IMR-90 (cell line): ENCODE measurements around the gene TSPAN14. TPM values are rescaled to one million over a fixed set of nuclear protein-coding genes. Genes with fewer than 3 reads are reported as not detected.

ENCODE experiments used
- ATAC-seq: fragments of 200-7000 bp; cut with Tn5 transposase; 2 replicates; pipeline ENCODE4 v1.9.1; 2020; ENCODE audit warnings: low read depth, mild to moderate bottlenecking, moderate library complexity
- BruUV-seq: library from RNA; stranded (reverse); fragments of 400-500 nt; replicated peaks from 2 replicates; lab custom pipeline; 2021; lab: Mats Ljungman, UMichigan
- CTCF ChIA-PET: fragments of 300-600 bp; formaldehyde crosslinking; extraction: SDS; loops from one replicate; lab custom pipeline; 2021; ENCODE audit warnings: antibody characterized with exemption; lab: Yijun Ruan, JAX
- POLR2A ChIA-PET: fragments of 300-600 bp; sonication (Branson Sonifier 250); formaldehyde crosslinking; loops from one replicate; lab custom pipeline; 2022; ENCODE audit warnings: antibody characterized with exemption; ENCODE audit not compliant: unreplicated experiment; lab: Charles Lee
- DNase-seq: peaks from one replicate; pipeline ENCODE4 v3.0.0; 2013
- H2AFZ ChIP-seq: replicated peaks from 2 replicates; pipeline ENCODE3; 2013; ENCODE audit warnings: low read length, mild to moderate bottlenecking; ENCODE audit not compliant: poor library complexity
- H2AK5ac ChIP-seq: 2 replicates; pipeline ENCODE4 v1.6.1; 2013; ENCODE audit warnings: low read depth, low read length, inconsistent platforms
- H2AK9ac ChIP-seq: replicated peaks from 2 replicates; pipeline ENCODE3; 2013; ENCODE audit warnings: mild to moderate bottlenecking, low read depth, low read length, moderate library complexity; ENCODE audit not compliant: poor library complexity
- H2BK120ac ChIP-seq: 2 replicates; pipeline ENCODE4 v1.6.1; 2013; ENCODE audit warnings: low read depth, low read length, inconsistent platforms
- H2BK15ac ChIP-seq: 3 replicates; pipeline ENCODE4 v1.6.1; 2013; ENCODE audit warnings: low read depth, low read length, inconsistent platforms
- H2BK20ac ChIP-seq: 2 replicates; pipeline ENCODE4 v1.6.1; 2013; ENCODE audit warnings: low read depth, mild to moderate bottlenecking, inconsistent platforms, low read length, moderate library complexity
- H2BK5ac ChIP-seq: 2 replicates; pipeline ENCODE4 v1.6.1; 2013; ENCODE audit warnings: mild to moderate bottlenecking, low read depth, low read length, inconsistent platforms; ENCODE audit not compliant: poor library complexity, severe bottlenecking
- H3K14ac ChIP-seq: replicated peaks from 2 replicates; pipeline ENCODE4 v1.6.1; 2013; ENCODE audit warnings: low read depth, low read length, inconsistent platforms
- H3K18ac ChIP-seq: 2 replicates; pipeline ENCODE4 v1.6.1; 2013; ENCODE audit warnings: low read depth, low read length, control low read depth
- H3K23ac ChIP-seq: 2 replicates; pipeline ENCODE4 v1.6.1; 2013; ENCODE audit warnings: low read depth, low read length, inconsistent platforms
- H3K27ac ChIP-seq: 2 replicates; pipeline ENCODE4 v1.5.1; 2013; ENCODE audit warnings: mild to moderate bottlenecking, control low read depth, low read length; ENCODE audit not compliant: insufficient read depth
- H3K27me3 ChIP-seq: 2 replicates; pipeline ENCODE4 v1.6.1; 2013; ENCODE audit warnings: low read length; ENCODE audit not compliant: control insufficient read depth, insufficient read depth
- H3K36me3 ChIP-seq: 2 replicates; pipeline ENCODE4 v1.6.1; 2013; ENCODE audit warnings: low read length, mixed read lengths; ENCODE audit not compliant: control insufficient read depth, insufficient read depth
- H3K4ac ChIP-seq: 2 replicates; pipeline ENCODE4 v1.6.1; 2013; ENCODE audit warnings: low read depth, low read length, inconsistent platforms
- H3K4me1 ChIP-seq: 2 replicates; pipeline ENCODE4 v1.6.1; 2013; ENCODE audit warnings: low read length, mixed read lengths; ENCODE audit not compliant: control insufficient read depth, insufficient read depth
- H3K4me2 ChIP-seq: 2 replicates; pipeline ENCODE4 v1.6.1; 2013; ENCODE audit warnings: low read depth, mild to moderate bottlenecking, control low read depth, low read length, moderate library complexity
- H3K4me3 ChIP-seq: 2 replicates; pipeline ENCODE4 v1.5.1; 2013; ENCODE audit warnings: low read depth, mild to moderate bottlenecking, control low read depth, low read length, moderate library complexity; ENCODE audit not compliant: insufficient read depth
- H3K56ac ChIP-seq: 2 replicates; pipeline ENCODE4 v1.6.1; 2013; ENCODE audit warnings: low read length, inconsistent platforms; ENCODE audit not compliant: insufficient read depth; ENCODE audit errors: extremely low read depth
- H3K79me1 ChIP-seq, 2 experiments: 2 replicates each; pipeline ENCODE4 v1.6.1; 2013; ENCODE audit warnings: low read length in 2 of 2, inconsistent platforms in 1 of 2, low read depth in 1 of 2
- H3K9ac ChIP-seq: 2 replicates; pipeline ENCODE4 v1.6.1; 2013; ENCODE audit warnings: low read depth, low read length, control low read depth
- H3K9me1 ChIP-seq: 2 replicates; pipeline ENCODE4 v1.6.1; 2013; ENCODE audit warnings: low read length, inconsistent platforms; ENCODE audit not compliant: insufficient read depth
- H3K9me3 ChIP-seq: 2 replicates; pipeline ENCODE4 v1.6.1; 2013; ENCODE audit warnings: low read length; ENCODE audit not compliant: control insufficient read depth, insufficient read depth
- H4K20me1 ChIP-seq: 2 replicates; pipeline ENCODE4 v1.6.1; 2013; ENCODE audit warnings: low read length, inconsistent platforms; ENCODE audit not compliant: insufficient read depth
- H4K5ac ChIP-seq: 2 replicates; pipeline ENCODE4 v1.6.1; 2013; ENCODE audit warnings: mild to moderate bottlenecking, low read depth, low read length, control low read depth
- H4K8ac ChIP-seq, 2 experiments: 2 replicates each; pipeline ENCODE4 v1.6.1; 2013; ENCODE audit warnings: low read depth in 2 of 2, low read length in 2 of 2, control low read depth in 1 of 2, inconsistent platforms in 1 of 2
- H4K91ac ChIP-seq: 2 replicates; pipeline ENCODE4 v1.6.1; 2013; ENCODE audit warnings: low read depth, low read length, inconsistent platforms; ENCODE audit not compliant: insufficient read depth
- BHLHE40 ChIP-seq: fragments of 150-350 bp; IDR thresholded peaks from 2 replicates; pipeline ENCODE4 v1.6.1; 2016; ENCODE audit warnings: mild to moderate bottlenecking, low read depth, low read length
- CHD1 ChIP-seq: IDR thresholded peaks from 2 replicates; pipeline ENCODE4 v1.6.1; 2012; ENCODE audit warnings: low read depth, low read length, improper control_type of control experiment
- ELK1 ChIP-seq: fragments of 150-350 bp; IDR thresholded peaks from 2 replicates; pipeline ENCODE4 v1.6.1; 2016; ENCODE audit warnings: low read depth, mild to moderate bottlenecking, low read length, moderate library complexity, borderline replicate concordance
- MAFK ChIP-seq: IDR thresholded peaks from 2 replicates; pipeline ENCODE4 v1.6.1; 2012; ENCODE audit warnings: low read depth, low read length, improper control_type of control experiment
- MXI1 ChIP-seq: IDR thresholded peaks from 2 replicates; pipeline ENCODE4 v1.6.1; 2012; ENCODE audit warnings: low read depth, mild to moderate bottlenecking, low read length, moderate library complexity, borderline replicate concordance
- NFE2L2 ChIP-seq: fragments of 150-350 bp; IDR thresholded peaks from 2 replicates; pipeline ENCODE4 v1.6.1; 2016; ENCODE audit warnings: low read depth, mild to moderate bottlenecking, low read length
- RAD21 ChIP-seq: IDR thresholded peaks from 2 replicates; pipeline ENCODE4 v1.6.1; 2012; ENCODE audit warnings: low read length, improper control_type of control experiment
- WGBS, 2 experiments: methylation state at CpG; one replicate each; pipeline versions ENCODE4 v1.1.5 to v1.1.7; 2013; ENCODE audit warnings: missing lambda C conversion rate in 2 of 2; ENCODE audit not compliant: insufficient read length in 1 of 2; ENCODE audit errors: extremely low coverage in 2 of 2; 5-methylcytosine and 5-hydroxymethylcytosine counted together
- dilution Hi-C: fragments of 300-500 bp; cut with HindIII; formaldehyde crosslinking; loops from one replicate; pipeline ENCODE4 v1.14.3; 2018; ENCODE audit warnings: low sequenced_read_pairs; ENCODE audit not compliant: unreplicated experiment
- in situ Hi-C: fragments of 300-500 bp; cut with MboI; formaldehyde crosslinking; loops from 3 replicates; pipeline ENCODE4 v1.14.3; 2019; ENCODE audit warnings: low sequenced_read_pairs, inconsistent platforms, mixed read lengths
- intact Hi-C: fragments of 100-400 bp; cut with micrococcal nuclease; formaldehyde crosslinking; loops from 2 replicates; pipeline ENCODE4 v1.10.0; 2022
- polyA plus RNA-seq, 3 experiments: library from polyadenylated mRNA; depleted of rRNA; stranded (reverse); fragments of >200 nt; gene quantifications; 2 replicates each; pipeline ENCODE4 v1.2.3, GENCODE V29; 2012; ENCODE audit warnings: low replicate concordance in 1 of 3
- total RNA-seq: library from RNA; depleted of rRNA; stranded (reverse); fragments of >200 nt; gene quantifications from 2 replicates; pipeline ENCODE4 v1.2.3, GENCODE V29; 2012

TSPAN14 gene
- total and polyA plus RNA-seq, 2 of the 4 experiments (the other 2 are of a cell fraction): 18.5 to 43.0 TPM

GRCh38 chr10:80452640-80453039, 1.5 kb upstream of the TSPAN14 start:
- ATAC-seq: no peak
- H2AK5ac ChIP-seq: no peak overlapping the region
- BruUV-seq: no TSS peak
- H3K4me1 ChIP-seq: peaks cover 11% of the 10 kb centered on the region
- TF ChIP-seq BHLHE40 (no peak), RAD21 (no peak), ELK1 (no peak), NFE2L2 (no peak), CHD1 (no peak), MXI1 (no peak), MAFK (no peak)
- H3K4ac ChIP-seq: no peak overlapping the region
- peaks cover 19% of the 10 kb centered on the region for H4K20me1 ChIP-seq
- H2BK15ac ChIP-seq: no peak overlapping the region
- no peak overlapping the region for H2BK20ac ChIP-seq
- H4K5ac ChIP-seq: no peak overlapping the region
- no peaks in the 10 kb centered on the region for H3K36me3 ChIP-seq
- peaks cover 19% of the 10 kb centered on the region for H3K9me1 ChIP-seq
- H3K4me2 ChIP-seq: no peak overlapping the region
- H3K18ac ChIP-seq: no peak overlapping the region
- DNase-seq: no peak
- H2AFZ ChIP-seq: no peak overlapping the region
- no peak overlapping the region for H2BK5ac ChIP-seq
- H3K27me3 ChIP-seq: no peaks in the 10 kb centered on the region
- no peak overlapping the region for H2BK120ac ChIP-seq
- no CpG with 5 or more reads among the region's 4 CpGs for WGBS, 2 experiments
- no peak overlapping the region for H3K56ac ChIP-seq
- H3K4me3 ChIP-seq: no peak overlapping the region
- no peak overlapping the region for H3K27ac ChIP-seq
- intact Hi-C loops: no loop called here
- dilution Hi-C loops: no loop called here
- CTCF ChIA-PET: interaction anchor here (0.7 to 1.7 kb wide), 3 partner anchors 8 to 55 kb away, joined by 3 to 9 read pairs (median 8); no protein-coding TSS in a partner anchor
- no peak overlapping the region for H2AK9ac ChIP-seq
- H3K79me1 ChIP-seq: peaks cover 0 to 22% of the 10 kb centered on the region in 2 experiments; a peak in 3 of 4 replicates
- no peak overlapping the region for H4K91ac ChIP-seq
- H3K9me3 ChIP-seq: no peaks in the 10 kb centered on the region
- no peak overlapping the region for H3K14ac ChIP-seq
- in situ Hi-C loops: loop anchor here (25.0 kb wide), 1 partner anchor 290 kb away; no protein-coding TSS in a partner anchor
- H3K23ac ChIP-seq: no peak overlapping the region
- no peak overlapping the region for H3K9ac ChIP-seq
- no peak overlapping the region for H4K8ac ChIP-seq
- POLR2A ChIA-PET: no interaction called here
